Right ventricle myocardium superior (tissue), 1 donor: ENCODE data around the gene CAMK2B. TPM values are rescaled to one million over a fixed set of nuclear protein-coding genes. Genes with fewer than 3 reads are reported as not detected.
A peak's percentile ranks its signal among the peaks of the same experiment; 100 is the strongest.

ENCODE experiments used
- ATAC-seq: fragments of 200-7000 bp; cut with Tn5 transposase; one replicate; pipeline ENCODE4 v1.9.1; 2020; ENCODE audit warnings: mild to moderate bottlenecking; ENCODE audit not compliant: poor library complexity
- DNase-seq: peaks from one replicate; pipeline ENCODE4 v3.0.0-alpha.2; 2020
- intact Hi-C: fragments of 100-400 bp; cut with DNase I; formaldehyde crosslinking; loops from one replicate; pipeline ENCODE4 v1.11.2; 2022
- total RNA-seq: library from RNA; stranded (reverse); fragmentation: NEBNext Ultra II Directional; extraction: Animal tissue kit (Norgen Biotek cat#: 25700); gene quantifications from one replicate; pipeline ENCODE4 v1.2.1, GENCODE V29; 2021
- donor health status: DM: no; HTN: yes; CAD: no; lungs with severe emphysema.

The CAMK2B gene
- total RNA-seq, 1 donor from 2014 or later = 87.2 TPM

DNA sequence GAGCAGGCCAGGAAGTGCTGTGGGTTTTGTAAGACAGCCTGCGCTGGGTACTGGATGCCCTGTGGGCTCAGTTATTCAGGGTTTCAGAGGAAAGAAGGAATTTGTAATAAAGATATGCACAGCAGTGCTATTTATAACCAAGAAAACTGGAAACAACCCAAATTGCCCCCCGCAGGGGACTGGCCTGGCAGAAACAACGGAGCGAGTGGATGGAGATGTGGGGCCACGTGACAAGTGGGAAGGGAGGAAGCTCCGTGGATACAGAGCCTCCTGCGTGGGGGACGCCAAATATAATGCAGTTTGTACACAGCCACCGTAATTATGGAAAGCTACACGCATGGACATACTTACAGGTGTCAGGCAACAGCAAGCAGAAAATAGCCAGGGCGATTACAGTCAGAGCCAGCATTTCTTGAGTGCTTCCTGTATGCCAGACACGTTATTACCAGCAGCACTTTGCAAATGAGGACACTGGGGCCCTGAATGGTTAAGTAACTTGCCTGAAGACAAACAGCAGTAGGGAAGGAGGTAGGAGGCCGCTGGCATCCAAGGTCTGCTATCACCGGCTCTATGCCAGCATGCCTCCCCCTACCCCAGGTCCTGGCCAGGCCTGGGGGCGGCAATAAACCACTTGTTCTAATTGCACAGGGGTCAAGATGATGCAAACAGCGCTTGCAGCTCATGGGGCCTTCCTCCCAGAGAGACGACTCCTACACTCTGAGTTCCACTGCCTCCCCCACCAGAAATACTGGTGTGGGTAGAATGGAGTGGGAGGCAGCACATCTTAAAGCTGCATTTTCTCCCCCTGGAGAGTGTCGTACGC is 8.7 kb upstream of the CAMK2B start:
- intact Hi-C loops = no loop called here
- no peak for DNase-seq
- peak; percentile 85 for ATAC-seq

DNA sequence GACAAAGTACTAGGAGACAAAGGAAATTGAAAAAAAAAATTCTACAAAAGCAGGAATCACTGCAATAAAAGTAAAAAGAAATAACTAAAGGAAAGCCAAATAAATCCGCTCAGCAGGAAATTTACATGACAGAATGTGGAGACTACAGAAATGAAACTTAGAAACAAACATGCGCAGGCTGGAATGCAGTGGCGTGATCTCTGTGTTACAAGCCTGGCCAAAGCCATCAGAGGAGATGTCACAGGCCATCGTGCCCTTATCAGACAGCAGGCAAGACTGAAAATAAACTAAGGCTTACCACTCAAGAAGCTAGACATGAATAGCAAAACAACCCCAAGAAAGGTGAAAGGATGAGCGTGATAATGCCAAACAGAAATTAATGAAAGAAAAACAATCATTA is 6.3 kb upstream of the CAMK2B start:
- intact Hi-C loops = no loop called here
- no peak for DNase-seq
- peak; percentile 71 for ATAC-seq

DNA sequence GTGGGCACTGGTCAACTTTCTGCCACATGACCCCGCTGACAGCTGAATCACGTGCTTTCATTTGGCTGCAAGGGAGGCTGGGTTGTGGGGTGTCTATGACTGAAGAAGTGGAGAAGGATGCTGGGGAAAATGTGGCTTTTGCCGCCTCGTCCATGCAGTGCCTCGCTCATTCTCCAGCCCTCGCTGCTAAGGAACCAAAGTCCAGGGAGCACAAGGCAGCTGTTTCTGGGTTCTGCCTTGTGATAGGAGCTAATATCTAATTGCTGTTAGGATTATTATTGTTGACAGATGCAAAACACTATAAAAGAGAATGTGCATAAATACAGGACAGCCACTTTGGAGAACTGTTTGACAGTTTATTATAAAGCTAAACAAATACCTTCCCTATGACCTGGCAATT is 4.9 kb upstream of the CAMK2B start:
- no peak for ATAC-seq
- DNase-seq = no peak
- intact Hi-C loops = no loop called here

DNA sequence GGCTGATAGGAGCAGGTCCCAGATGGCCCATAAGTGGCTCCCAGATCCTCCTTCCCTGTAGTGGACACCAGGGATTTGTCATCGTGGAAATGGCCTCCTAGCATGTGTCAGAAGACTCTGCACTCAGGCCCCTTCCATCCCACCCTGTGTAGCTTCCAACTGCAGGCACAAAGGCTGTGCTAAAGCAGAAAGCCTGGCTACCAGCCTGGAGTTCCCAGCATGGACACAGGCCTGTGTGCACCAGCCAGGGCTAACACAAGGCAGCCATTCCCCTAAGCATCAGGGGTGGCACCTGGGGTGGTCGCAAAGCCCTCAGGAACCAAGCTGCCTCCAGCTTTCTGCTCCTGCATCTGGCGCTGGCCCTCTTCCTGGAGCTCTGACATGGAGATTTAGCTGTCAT is 4.5 kb upstream of the CAMK2B start:
- intact Hi-C loops = no loop called here

DNA sequence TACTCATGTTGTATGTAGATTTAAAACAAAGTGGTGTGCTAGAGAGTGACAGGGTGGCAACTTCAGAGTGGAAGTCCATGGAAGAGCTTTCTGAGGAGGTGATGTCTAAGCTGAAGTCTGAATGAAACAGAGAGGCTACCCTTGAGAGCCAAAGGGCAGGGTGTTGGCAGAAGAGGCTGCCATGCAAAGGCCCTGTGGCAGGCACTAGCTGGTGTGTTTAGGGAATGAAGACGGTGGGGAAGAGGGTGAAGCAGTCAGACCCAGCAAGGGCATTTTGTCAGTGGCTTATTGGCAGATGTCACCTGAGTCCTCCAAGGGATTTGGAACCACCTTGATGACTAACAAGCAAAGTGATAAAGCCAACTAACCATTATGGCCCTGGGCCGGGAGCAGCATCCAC is 3.7 kb upstream of the CAMK2B start:
- ATAC-seq (no peak), DNase-seq (no peak)
- intact Hi-C loops = no loop called here

More for the DNA sequence above, 4.5 kb upstream of the CAMK2B start:
- no peak for ATAC-seq
- DNase-seq = no peak

DNA sequence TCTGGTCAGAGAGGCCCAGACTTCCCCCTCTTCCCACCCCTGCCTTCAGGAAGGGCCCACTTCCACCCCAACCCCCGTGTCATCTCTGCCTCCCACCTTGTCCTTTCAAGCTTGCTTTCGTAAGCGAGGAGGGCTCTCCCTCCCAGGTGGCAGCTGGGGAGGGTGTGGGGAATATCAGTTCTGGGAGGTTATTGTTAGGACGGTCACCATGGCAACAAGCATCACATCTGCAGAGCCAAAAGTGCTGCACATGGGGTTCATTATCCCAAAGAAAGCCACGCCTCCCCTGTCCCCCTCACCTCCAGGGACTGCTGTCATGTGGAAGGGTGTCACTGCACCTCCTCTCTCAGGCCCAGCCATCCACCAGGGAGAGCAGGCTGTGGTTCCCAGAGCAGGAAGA is 2.6 kb upstream of the CAMK2B start:
- intact Hi-C loops = no loop called here
- ATAC-seq = no peak
- DNase-seq = no peak

DNA sequence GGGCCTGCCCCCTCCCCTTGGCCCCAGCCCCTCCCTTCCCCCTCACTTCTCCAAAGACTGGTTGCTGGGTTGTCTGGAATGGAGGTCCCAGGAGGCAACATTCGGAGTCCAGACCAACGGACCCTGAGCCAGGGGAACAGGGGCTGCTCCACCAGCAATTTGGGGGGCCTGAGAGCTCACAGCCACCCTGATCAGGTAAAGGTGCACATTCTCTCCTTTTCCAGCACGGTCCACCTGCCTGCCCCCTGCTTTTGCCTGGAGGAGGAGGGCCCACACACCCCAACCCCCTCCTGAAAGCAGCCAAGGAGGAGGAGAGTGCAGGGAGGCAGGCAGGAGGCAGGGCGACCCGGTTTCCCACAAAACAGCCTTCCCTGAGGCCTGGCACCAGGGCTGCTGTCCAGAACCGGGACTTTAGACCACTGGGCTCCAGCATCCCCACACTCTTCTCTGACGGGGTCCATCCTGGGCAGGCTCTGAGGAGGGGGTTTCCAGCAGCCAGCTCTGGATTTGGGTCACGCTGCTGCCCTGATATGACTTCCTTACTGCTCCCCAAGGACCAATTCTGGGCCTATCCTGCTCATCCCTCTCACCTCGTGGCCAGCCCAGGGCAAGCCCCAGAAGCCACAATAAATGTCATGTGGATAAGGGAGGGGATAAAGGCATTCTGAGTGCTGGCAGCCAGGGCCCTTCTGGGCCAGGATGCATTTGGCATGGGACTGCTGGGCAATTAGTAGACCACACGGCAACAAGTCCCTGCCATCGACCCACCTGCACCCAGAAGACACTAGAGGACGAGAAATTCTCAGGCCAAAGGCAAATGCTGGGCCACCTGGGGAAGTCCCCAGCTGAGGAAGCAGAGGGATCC is 1.1 kb upstream of the CAMK2B start:
- DNase-seq (no peak), ATAC-seq (no peak)

DNA sequence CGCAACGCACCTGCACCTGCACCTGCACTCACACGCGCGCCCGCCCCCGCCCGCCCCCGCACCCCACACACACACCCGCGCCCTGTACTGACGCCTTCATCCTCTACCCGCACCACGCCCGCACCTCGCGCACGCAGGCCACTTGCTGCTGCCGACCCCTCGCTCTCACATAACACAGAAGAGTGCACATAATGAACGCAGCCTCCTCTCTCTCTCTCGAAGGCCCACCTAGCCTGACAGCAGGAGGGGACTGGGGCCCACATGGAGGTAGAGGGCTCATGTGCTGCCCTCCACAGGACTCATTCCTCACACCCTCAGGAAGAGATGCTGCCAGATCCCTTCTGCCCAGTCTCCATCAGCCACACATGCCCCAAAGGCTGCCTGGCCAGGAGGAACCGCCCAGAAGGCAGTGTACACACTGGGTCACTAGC is 432 bp upstream of the CAMK2B start:
- ATAC-seq (peak; percentile 16), DNase-seq (no peak)
- intact Hi-C loops = no loop called here

More for the DNA sequence above, 1.1 kb upstream of the CAMK2B start:
- intact Hi-C loops = no loop called here

DNA sequence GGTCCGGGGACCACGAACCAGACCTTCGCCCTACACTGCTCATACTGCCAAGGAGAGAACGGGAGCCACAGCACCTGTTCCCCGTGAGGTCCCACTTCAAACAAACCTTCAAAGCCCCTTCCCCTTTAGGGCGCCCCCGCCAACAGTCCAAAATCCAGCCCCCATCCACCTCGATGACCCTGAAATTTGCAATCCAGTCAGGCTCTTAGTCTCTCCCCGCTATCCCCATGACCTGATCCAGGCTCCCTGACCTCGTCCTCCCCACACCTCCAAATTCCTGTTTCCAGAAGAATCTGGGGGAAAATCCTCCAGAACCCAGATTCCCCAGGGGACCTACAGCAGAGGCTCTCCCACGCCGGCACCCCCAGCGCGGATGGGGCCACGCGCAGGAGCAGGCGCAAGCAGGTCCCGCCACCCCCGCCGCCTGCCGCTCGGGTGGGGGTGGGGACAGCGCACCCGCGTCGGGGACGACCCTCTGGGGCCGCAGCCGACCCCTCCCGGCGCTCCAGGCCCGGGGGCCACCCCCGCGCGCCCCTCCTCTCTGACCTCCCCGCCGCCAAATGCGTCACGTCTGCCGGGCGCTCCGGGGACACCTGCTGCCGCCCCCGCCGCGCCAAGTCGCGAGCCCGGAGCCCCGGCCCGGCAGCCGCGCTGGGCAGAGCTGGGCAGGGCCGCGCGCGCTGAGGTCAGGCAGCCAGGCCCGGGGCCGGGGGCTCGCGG is 753 bp downstream of the CAMK2B start:
- peak; percentile 7 for ATAC-seq

DNA sequence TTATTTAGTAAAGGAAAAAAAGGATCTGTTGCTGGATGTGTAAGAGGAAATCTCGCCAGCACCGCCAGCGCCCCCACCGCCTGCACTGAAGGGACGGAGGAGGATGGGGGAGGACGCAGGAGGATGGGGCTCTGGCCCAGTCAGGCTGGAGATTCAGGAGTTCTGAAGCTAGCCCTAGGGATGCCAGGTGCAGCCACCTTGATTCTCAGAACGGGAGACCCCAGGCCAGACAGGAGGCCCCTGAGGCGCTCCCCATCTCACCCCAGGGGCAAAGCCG is 1.3 kb downstream of the CAMK2B start:
- no peak for DNase-seq
- intact Hi-C loops = no loop called here
- no peak for ATAC-seq

More for the DNA sequence above, 753 bp downstream of the CAMK2B start:
- intact Hi-C loops = no loop called here
- DNase-seq = no peak

DNA sequence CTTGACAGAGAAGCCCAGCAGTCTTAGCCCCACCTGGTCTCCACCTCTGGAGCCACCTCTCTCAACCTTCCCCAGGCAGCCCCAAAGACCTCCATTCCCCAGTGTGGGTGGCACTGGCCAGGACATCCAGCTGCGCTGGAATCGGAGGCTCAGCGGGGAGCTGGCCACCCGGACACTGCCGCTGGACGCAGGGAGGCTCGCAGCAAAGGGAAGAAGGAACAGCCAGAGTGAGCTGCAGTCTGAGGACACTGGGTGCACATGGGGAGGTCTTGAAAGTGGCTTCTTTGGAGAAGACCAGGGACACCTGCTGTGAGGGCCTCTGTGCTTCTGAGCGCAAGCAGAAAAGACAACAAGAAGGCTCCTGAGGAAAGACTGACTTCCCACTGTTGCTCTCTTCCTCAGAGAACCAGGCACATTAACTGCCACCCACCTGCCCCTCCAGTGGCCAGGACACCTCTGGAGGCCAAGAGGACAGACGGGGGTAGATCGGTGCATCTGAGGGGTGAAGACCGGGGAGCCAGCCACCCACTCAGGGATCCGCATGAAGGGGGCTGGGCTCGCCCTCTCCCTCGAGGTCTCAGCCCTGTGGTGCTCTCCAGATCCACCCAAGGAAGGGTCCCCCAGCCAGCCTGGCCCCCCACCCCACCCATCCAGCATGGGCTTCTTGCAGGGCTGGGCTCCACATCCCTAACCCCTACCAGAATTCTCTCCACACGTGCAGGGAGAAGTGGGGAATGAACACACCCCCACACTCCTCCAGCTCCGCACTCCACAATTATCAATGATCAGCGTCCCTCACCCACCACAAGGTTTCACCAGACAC is 1.8 kb downstream of the CAMK2B start:
- no peak for DNase-seq
- intact Hi-C loops = no loop called here
- ATAC-seq = peak; percentile 3

DNA sequence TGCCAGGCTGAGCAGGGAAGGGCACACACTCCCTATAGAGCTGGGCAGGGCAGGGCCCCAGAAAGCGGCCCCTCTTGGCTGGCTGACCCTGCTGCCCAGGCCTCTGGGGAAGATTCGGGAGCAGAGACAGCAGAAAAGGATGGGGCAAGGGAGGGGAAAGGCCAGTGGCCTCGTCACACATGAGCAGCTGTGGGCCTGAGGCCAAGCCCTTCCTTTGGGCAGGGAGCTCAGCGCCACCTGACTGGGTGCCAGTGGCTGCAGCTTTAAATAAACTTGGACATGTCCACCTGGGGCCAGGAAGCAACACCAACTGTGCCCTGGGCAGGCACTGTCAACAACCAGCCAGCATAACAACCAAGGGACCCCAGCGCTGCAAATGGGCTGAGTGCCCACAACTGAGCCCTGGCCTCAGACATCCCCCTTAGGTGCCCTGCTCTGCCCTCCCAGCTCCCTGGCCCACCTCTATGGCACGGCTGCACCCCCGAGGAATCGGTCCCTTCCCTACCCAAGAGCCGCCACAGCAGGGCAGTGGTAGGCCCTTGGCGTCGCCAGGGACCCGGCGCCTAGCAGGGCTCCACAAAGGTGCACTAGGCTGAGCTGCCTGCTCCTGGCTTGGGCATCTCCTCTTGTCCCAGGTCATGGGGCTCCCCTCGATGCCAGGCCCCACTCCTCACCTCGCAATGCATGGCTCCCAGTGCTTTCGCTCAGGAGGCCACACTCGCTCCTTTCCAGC is 2.6 kb downstream of the CAMK2B start:
- peak; percentile 80 for ATAC-seq
- intact Hi-C loops = no loop called here
- peak; percentile 88 for DNase-seq

DNA sequence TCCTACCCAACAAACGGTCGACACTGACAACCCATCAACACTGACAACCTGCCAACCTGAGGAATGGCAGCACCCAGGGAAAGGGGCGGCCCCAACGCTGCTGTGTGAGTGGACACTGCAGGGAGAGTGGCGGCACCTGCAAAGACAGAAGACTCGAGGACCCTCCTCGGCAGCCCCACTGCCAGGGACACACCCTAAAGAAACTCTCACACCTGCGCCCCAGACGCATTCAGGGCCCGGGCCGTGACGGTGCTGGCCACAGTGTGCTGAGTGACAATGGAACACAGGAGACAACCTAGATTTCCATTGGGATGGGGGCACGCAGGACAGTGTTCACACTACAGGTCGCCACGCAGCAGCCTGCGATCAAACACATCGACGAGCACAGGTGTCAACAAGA is 3.6 kb downstream of the CAMK2B start:
- DNase-seq = no peak
- intact Hi-C loops = no loop called here
- peak; percentile 3 for ATAC-seq

DNA sequence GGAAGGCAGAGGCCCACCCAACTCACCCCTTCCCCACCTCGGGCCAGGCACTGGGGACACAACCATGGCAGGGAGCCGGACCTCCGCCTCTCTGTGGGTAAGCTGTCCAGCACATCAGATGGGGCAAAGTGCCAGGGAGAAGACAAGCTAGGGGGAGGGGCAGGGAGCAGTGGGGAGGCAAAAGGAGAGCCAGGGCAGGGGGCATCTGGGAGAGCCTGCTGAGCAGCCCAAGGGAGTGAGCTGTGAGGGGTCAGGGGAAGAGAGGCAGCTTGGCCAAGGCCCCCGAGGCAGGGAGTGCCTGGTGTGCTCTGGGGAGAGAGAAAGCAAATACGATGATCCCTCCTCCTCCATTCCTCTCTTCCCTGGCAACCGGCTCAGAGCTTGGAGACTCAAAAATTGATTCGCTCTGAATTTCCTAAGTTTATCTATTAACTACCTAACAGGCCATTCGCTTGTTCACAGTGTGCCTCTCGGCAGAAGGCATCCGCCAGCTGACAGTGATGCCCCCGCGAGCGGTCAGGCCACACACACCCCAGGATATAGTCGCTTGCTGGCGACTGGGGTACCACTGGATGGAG is 4.5 kb downstream of the CAMK2B start:
- ATAC-seq (no peak), DNase-seq (no peak)
- intact Hi-C loops = no loop called here

DNA sequence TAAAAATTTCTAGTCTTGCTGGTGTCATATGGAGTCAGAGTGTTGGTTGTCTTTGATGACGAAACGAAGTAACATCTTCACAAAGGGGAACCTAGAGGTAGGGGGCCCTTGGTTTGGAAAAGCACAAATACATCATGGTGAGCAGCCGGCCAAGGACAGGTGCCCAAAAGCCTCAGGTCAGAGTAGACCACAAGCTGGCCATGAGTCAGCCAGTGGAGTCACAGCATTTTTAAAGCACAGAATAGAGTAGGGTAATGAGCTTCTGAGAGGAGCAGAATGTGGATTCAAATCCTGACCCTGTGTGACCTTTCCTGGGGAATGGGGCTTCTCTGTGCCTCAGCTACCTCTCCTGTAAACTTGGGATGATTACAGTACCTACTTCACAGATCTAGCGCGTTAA is 5.3 kb downstream of the CAMK2B start:
- ATAC-seq = no peak
- DNase-seq = no peak
- intact Hi-C loops = no loop called here

DNA sequence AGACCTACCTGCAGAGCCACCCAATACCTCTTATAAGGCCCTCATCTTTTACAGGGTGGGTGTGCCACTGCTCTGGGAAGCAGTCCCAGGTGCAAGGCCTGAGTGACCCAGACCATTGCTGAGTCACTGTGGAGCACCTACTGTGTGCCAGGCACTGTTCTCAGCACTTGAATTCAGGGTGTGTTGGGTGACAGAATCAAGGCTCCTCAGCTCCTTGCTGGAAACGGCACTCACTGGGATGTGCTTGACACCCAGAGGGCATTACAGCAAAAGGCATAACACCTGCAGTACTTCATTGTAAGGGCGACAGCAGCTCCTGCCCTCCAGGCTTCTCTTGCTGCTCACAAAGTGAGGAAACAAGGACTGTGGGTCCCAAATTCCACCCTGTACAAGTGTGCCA is 7.1 kb downstream of the CAMK2B start:
- DNase-seq (no peak), ATAC-seq (no peak)
- intact Hi-C loops = no loop called here

DNA sequence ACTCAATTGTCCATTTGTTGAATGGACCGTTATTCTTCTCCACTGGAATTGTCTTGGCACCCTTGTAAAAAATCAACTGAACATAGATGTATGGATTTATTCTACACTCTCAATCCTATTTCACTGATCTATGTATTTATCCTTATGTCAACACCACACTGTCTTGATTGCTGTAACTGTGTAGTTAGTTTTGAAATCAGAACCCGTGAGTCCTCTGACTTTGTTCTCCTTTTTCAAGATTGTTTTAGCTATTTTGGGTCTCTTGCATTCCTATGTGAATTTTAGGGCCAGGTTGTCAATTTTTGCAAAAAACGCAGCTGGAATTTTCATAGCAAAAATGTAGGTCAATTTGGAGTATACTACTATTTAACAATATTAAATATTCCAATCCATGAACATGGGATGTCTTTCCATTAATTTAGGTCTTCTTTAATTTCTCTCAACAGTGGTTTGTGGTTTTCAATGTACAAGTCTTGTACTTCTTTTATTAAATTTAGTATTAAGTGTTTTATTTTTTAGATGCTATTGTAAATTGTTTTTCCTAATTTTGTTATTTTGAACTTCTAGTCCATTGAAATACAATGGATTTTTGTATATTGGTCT is 10.0 kb downstream of the CAMK2B start:
- ATAC-seq = no peak
- DNase-seq = no peak
- intact Hi-C loops = no loop called here
